WTC11 (cell line): ENCODE measurements around the gene NDUFA13. TPM values are rescaled to one million over a fixed set of nuclear protein-coding genes. Genes with fewer than 3 reads are reported as not detected.

ENCODE experiments used
- ATAC-seq: fragments of 200-7000 bp; cut with Tn5 transposase; 2 replicates; pipeline ENCODE4 v1.10.0; 2021; ENCODE audit warnings: mild to moderate bottlenecking, moderate library complexity
- CTCF ChIA-PET: fragments of 300-600 bp; sonication (Branson Sonifier 250); formaldehyde crosslinking; loops from one replicate; lab custom pipeline; 2021; ENCODE audit warnings: antibody characterized with exemption; lab: Charles Lee
- POLR2A ChIA-PET: fragments of 350-600 bp; sonication (Branson Sonifier 250); formaldehyde crosslinking; loops from one replicate; lab custom pipeline; 2021; ENCODE audit warnings: antibody characterized with exemption; lab: Charles Lee
- DNase-seq: peaks from one replicate; pipeline ENCODE4 v3.0.0; 2021; ENCODE audit warnings: low spot score
- H3K27ac Mint-ChIP-seq: 2 replicates; pipeline ENCODE4 v1.8.0; 2021; ENCODE audit warnings: mixed read lengths
- H3K27me3 Mint-ChIP-seq: 2 replicates; pipeline ENCODE4 v1.8.0; 2021; ENCODE audit warnings: low read depth, mild to moderate bottlenecking, moderate library complexity, mixed read lengths
- H3K36me3 Mint-ChIP-seq: 2 replicates; pipeline ENCODE4 v1.8.0; 2021; ENCODE audit warnings: mixed read lengths
- H3K4me1 Mint-ChIP-seq: 2 replicates; pipeline ENCODE4 v1.8.0; 2022; ENCODE audit warnings: mixed read lengths
- H3K4me3 Mint-ChIP-seq: 2 replicates; pipeline ENCODE4 v1.8.0; 2021; ENCODE audit warnings: mild to moderate bottlenecking, moderate library complexity, mixed read lengths
- H3K9me3 Mint-ChIP-seq: 2 replicates; pipeline ENCODE4 v1.8.0; 2021; ENCODE audit warnings: mixed read lengths
- ATF1 ChIP-seq: sonication (generic); formaldehyde crosslinking; IDR thresholded peaks from 2 replicates; pipeline ENCODE4 v1.8.1; 2023; ENCODE audit warnings: mild to moderate bottlenecking, moderate library complexity, missing genetic modification reagents
- E2F1 ChIP-seq: sonication (generic); formaldehyde crosslinking; IDR thresholded peaks from 2 replicates; pipeline ENCODE4 v1.8.0; 2022; ENCODE audit warnings: mild to moderate bottlenecking, missing genetic modification reagents
- E2F5 ChIP-seq: sonication (generic); formaldehyde crosslinking; IDR thresholded peaks from 2 replicates; pipeline ENCODE4 v1.8.1; 2022; ENCODE audit warnings: mild to moderate bottlenecking, moderate library complexity, missing genetic modification reagents
- FOXP1 ChIP-seq: sonication (generic); formaldehyde crosslinking; IDR thresholded peaks from 2 replicates; pipeline ENCODE4 v1.8.0; 2022; ENCODE audit warnings: missing genetic modification reagents, mild to moderate bottlenecking, moderate library complexity, borderline replicate concordance
- JUN ChIP-seq: sonication (generic); formaldehyde crosslinking; IDR thresholded peaks from 2 replicates; pipeline ENCODE4 v1.8.0; 2023; ENCODE audit warnings: mild to moderate bottlenecking, missing genetic modification reagents
- PRDM15 ChIP-seq: sonication (generic); formaldehyde crosslinking; IDR thresholded peaks from 2 replicates; pipeline ENCODE4 v1.8.0; 2022; ENCODE audit warnings: missing genetic modification reagents
- PRRX2 ChIP-seq: fragments of 250-450 bp; sonication (Bioruptor Pico); IDR thresholded peaks from 2 replicates; pipeline ENCODE4 v1.8.0; 2021; ENCODE audit warnings: mild to moderate bottlenecking
- RORB ChIP-seq: fragments of 250-450 bp; sonication (Bioruptor Pico); IDR thresholded peaks from 2 replicates; pipeline ENCODE4 v1.9.0; 2021; ENCODE audit warnings: mild to moderate bottlenecking
- TEAD4 ChIP-seq: sonication (generic); formaldehyde crosslinking; IDR thresholded peaks from 2 replicates; pipeline ENCODE4 v1.8.0; 2022; ENCODE audit warnings: mild to moderate bottlenecking, missing genetic modification reagents
- USF1 ChIP-seq: sonication (generic); formaldehyde crosslinking; IDR thresholded peaks from 2 replicates; pipeline ENCODE4 v1.8.0; 2022; ENCODE audit warnings: mild to moderate bottlenecking, missing genetic modification reagents
- ZNF121 ChIP-seq: sonication (generic); formaldehyde crosslinking; IDR thresholded peaks from 2 replicates; pipeline ENCODE4 v1.8.0; 2023; ENCODE audit warnings: missing genetic modification reagents
- ZNF317 ChIP-seq: sonication (generic); formaldehyde crosslinking; IDR thresholded peaks from 2 replicates; pipeline ENCODE4 v1.8.1; 2023; ENCODE audit warnings: low read depth, mild to moderate bottlenecking, moderate library complexity, missing genetic modification reagents, borderline replicate concordance
- ZNF425 ChIP-seq: fragments of 250-450 bp; sonication (Bioruptor Pico); conservative IDR thresholded peaks from 2 replicates; pipeline ENCODE4 v1.9.0; 2021; ENCODE audit warnings: mild to moderate bottlenecking
- ZNF512 ChIP-seq: sonication (generic); formaldehyde crosslinking; IDR thresholded peaks from 2 replicates; pipeline ENCODE4 v1.8.1; 2022; ENCODE audit warnings: missing genetic modification reagents, borderline replicate concordance
- ZNF671 ChIP-seq: fragments of 250-450 bp; sonication (Bioruptor Pico); IDR thresholded peaks from 2 replicates; pipeline ENCODE4 v1.8.0; 2021; ENCODE audit warnings: mild to moderate bottlenecking
- total RNA-seq: library from RNA; stranded (reverse); gene quantifications from 3 replicates; pipeline ENCODE4 v1.2.3, GENCODE V29; 2021

The NDUFA13 gene
- total RNA-seq, 1 experiment from 2014 or later = 519 TPM

- TF ChIP-seq ZNF121 (CRISPR knock-in tag) (no peak), PRDM15 (CRISPR knock-in tag) (no peak), E2F5 (CRISPR knock-in tag) (no peak)
Measured at GRCh38 chr19:19529783-19530422, 13.9 kb downstream of the NDUFA13 start (continued).

- Mint-ChIP-seq H3K4me1 (peaks cover 21% of the 10 kb centered on the region), H3K27ac (no peak overlapping the region), H3K27me3 (no peaks in the 10 kb centered on the region; the same call in 1 of the 2 replicates), H3K36me3 (peaks cover 3% of the 10 kb centered on the region; the same call in 1 of the 2 replicates), H3K9me3 (no peaks in the 10 kb centered on the region), H3K4me3 (no peak overlapping the region)
- ChIA-PET POLR2A (no interaction called here), CTCF (interaction anchor here (0.5 to 14.4 kb wide), 6 partner anchors 10 to 593 kb away, joined by 3 to 408 read pairs (median 10); partner anchors contain the start of gene GMIP)
- TF ChIP-seq FOXP1 (no peak), ZNF512 (CRISPR knock-in tag) (no peak), ATF1 (CRISPR knock-in tag) (no peak), PRRX2 (CRISPR knock-in tag) (no peak), E2F1 (CRISPR knock-in tag) (no peak), ZNF425 (no peak), ZNF317 (CRISPR knock-in tag) (no peak), RORB (CRISPR knock-in tag) (no peak), TEAD4 (CRISPR knock-in tag) (no peak), JUN (no peak), ZNF671 (CRISPR knock-in tag) (no peak), USF1 (CRISPR knock-in tag) (no peak)
- ATAC-seq (peak; percentile 23), DNase-seq (no peak)
Measured at GRCh38 chr19:19530423-19530804, 14.4 kb downstream of the NDUFA13 start.
